Left cardiac atrium (tissue), 4 donors: ENCODE data around the gene WBP11. TPM values are rescaled to one million over a fixed set of nuclear protein-coding genes. Genes with fewer than 3 reads are reported as not detected.
"Not testable (repeated sequence)": the region's sequence is repeated elsewhere in the genome, so short reads cannot be mapped to it uniquely, and the experiment has no call there.

ENCODE experiments used
- ATAC-seq, 2 donors: fragments of 200-7000 bp; cut with Tn5 transposase; one replicate each; pipeline ENCODE4 v1.9.1; 2020; ENCODE audit warnings: mild to moderate bottlenecking in 2 of 2, moderate library complexity in 2 of 2
- DNase-seq: peaks from one replicate; pipeline ENCODE4 v3.0.0-alpha.2; 2020
- intact Hi-C, 2 donors: fragments of 100-400 bp; cut with DNase I; formaldehyde crosslinking; loops; one replicate each; pipeline versions ENCODE4 v1.14.1 to v1.15.1; 2022 to 2023
- total RNA-seq, 2 donors: library from RNA; stranded (reverse); fragmentation: NEBNext Ultra II Directional; extraction: Animal tissue kit (Norgen Biotek cat#: 25700); gene quantifications; one replicate each; pipeline ENCODE4 v1.2.1, GENCODE V29; 2021
- donor health status: DM: no; HTN: yes; CAD: no.
- donor health status: DM: no; HTN: yes; CAD: no; lungs with severe emphysema.
- donor health status: DM: yes; HTN: yes; CAD: no.
- donor health status: Dilated cardiomyopathy.

Gene WBP11
- total RNA-seq, 2 donors from 2014 or later: 41.0 to 56.0 TPM

GRCh38 chr12:14776236-14776961 is 26.9 kb downstream of the WBP11 start:
- intact Hi-C loops: no loop called here
- DNase-seq: no peak
- ATAC-seq: no peak

GRCh38 chr12:14775636-14775980 is 27.7 kb downstream of the WBP11 start:
- intact Hi-C loops: loop anchor here in 1 of 2 donors (2.0 kb wide), 1 partner anchor 27 kb away; the partner anchor contains the start of genes C12orf60 and WBP11
- DNase-seq (no peak), ATAC-seq (no peak)

- intact Hi-C loops: loop anchor here in 1 of 2 donors (2.0 kb wide), 1 partner anchor 28 kb away; the partner anchor contains the start of genes C12orf60 and WBP11
- DNase-seq (peak; percentile 58), ATAC-seq (peak; percentile 20 to 33)
These were observed 28.2 kb downstream of the WBP11 start for GRCh38 chr12:14774906-14775635.

GRCh38 chr12:14774074-14774905 is 29.0 kb downstream of the WBP11 start:
- peak; percentile 85 to 88 for ATAC-seq
- intact Hi-C loops: loop anchor here in 1 of 2 donors (2.0 kb wide), 1 partner anchor 29 kb away; the partner anchor contains the start of genes C12orf60 and WBP11
- peak; percentile 96 for DNase-seq

GRCh38 chr12:14773685-14774073 is 29.6 kb downstream of the WBP11 start:
- ATAC-seq (peak in 1 of 2 donors; percentile 1), DNase-seq (peak; percentile 37)
- intact Hi-C loops: loop anchor here in 1 of 2 donors (2.0 kb wide), 1 partner anchor 29 kb away; the partner anchor contains the start of genes C12orf60 and WBP11

- ATAC-seq: no peak
- intact Hi-C loops: no loop called here
These were observed 30.3 kb downstream of the WBP11 start for GRCh38 chr12:14772946-14773345.

GRCh38 chr12:14771651-14772137 is 31.6 kb downstream of the WBP11 start:
- no peak for ATAC-seq
- intact Hi-C loops: no loop called here
- DNase-seq: no peak

More at GRCh38 chr12:14772946-14773345, 30.3 kb downstream of the WBP11 start:
- no peak for DNase-seq

- intact Hi-C loops: no loop called here
- ATAC-seq (peak; percentile 67 to 74), DNase-seq (peak; percentile 91)
These were observed 32.5 kb downstream of the WBP11 start for GRCh38 chr12:14770496-14771461.

GRCh38 chr12:14769969-14770495 is 33.2 kb downstream of the WBP11 start:
- ATAC-seq (peak; percentile 52 to 64), DNase-seq (peak; percentile 85)
- intact Hi-C loops: no loop called here

- peak in 1 of 2 donors; percentile 5 for ATAC-seq
- peak; percentile 38 for DNase-seq
- intact Hi-C loops: no loop called here
These were observed 33.8 kb downstream of the WBP11 start for GRCh38 chr12:14769466-14769968.

GRCh38 chr12:14768823-14769405 is 34.4 kb downstream of the WBP11 start:
- intact Hi-C loops: no loop called here
- ATAC-seq: no peak
- peak; percentile 26 for DNase-seq

- ATAC-seq (no peak), DNase-seq (no peak)
- intact Hi-C loops: no loop called here
These were observed 35.7 kb downstream of the WBP11 start for GRCh38 chr12:14767617-14768016.

- DNase-seq (no peak), ATAC-seq (no peak)
- intact Hi-C loops: no loop called here
These were observed 36.5 kb downstream of the WBP11 start for GRCh38 chr12:14766649-14767215.

- DNase-seq, intact Hi-C loops, ATAC-seq: not testable (repeated sequence)
These were observed 37.3 kb downstream of the WBP11 start for GRCh38 chr12:14766020-14766419.

- no peak for DNase-seq
- ATAC-seq: no peak
- intact Hi-C loops: no loop called here
These were observed 37.9 kb downstream of the WBP11 start for GRCh38 chr12:14765398-14765797.

GRCh38 chr12:14759711-14760280 is 43.5 kb downstream of the WBP11 start:
- DNase-seq, intact Hi-C loops, ATAC-seq: not testable (repeated sequence)
